Muscle layer of duodenum (tissue), 2 donors: ENCODE measurements around the gene CAMK2A.
"Not testable (repeated sequence)": the region's sequence is repeated elsewhere in the genome, so short reads cannot be mapped to it uniquely, and the experiment has no call there.

Experiments
- H3K27ac ChIP-seq: one replicate; pipeline ENCODE4 v1.7.0; 2013; ENCODE audit warnings: mild to moderate bottlenecking, low read length
- H3K27me3 ChIP-seq: one replicate; pipeline ENCODE4 v1.7.0; 2013; ENCODE audit warnings: low read depth, mild to moderate bottlenecking, control low read depth, low read length
- H3K36me3 ChIP-seq, 2 donors: one replicate each; pipeline ENCODE4 v1.7.0; 2013; ENCODE audit warnings: low read length in 2 of 2, control low read depth in 1 of 2, mild to moderate bottlenecking in 1 of 2; ENCODE audit not compliant: insufficient read depth in 2 of 2, control insufficient read depth in 1 of 2
- H3K4me1 ChIP-seq, 2 donors: one replicate each; pipeline ENCODE4 v1.7.0; 2013; ENCODE audit warnings: low read length in 2 of 2, mild to moderate bottlenecking in 2 of 2, control low read depth in 1 of 2, moderate library complexity in 1 of 2; ENCODE audit not compliant: insufficient read depth in 2 of 2, control insufficient read depth in 1 of 2
- H3K4me3 ChIP-seq, 2 donors: one replicate each; pipeline ENCODE4 v1.7.0; 2013; ENCODE audit warnings: low read length in 2 of 2, low read depth in 1 of 2, mild to moderate bottlenecking in 1 of 2
- H3K9me3 ChIP-seq, 2 donors: one replicate each; pipeline ENCODE4 v1.7.0; 2013; ENCODE audit warnings: low read length in 2 of 2, control low read depth in 1 of 2, mild to moderate bottlenecking in 1 of 2; ENCODE audit not compliant: control insufficient read depth in 1 of 2
- donor health status: healthy.

The CAMK2A gene

DNA sequence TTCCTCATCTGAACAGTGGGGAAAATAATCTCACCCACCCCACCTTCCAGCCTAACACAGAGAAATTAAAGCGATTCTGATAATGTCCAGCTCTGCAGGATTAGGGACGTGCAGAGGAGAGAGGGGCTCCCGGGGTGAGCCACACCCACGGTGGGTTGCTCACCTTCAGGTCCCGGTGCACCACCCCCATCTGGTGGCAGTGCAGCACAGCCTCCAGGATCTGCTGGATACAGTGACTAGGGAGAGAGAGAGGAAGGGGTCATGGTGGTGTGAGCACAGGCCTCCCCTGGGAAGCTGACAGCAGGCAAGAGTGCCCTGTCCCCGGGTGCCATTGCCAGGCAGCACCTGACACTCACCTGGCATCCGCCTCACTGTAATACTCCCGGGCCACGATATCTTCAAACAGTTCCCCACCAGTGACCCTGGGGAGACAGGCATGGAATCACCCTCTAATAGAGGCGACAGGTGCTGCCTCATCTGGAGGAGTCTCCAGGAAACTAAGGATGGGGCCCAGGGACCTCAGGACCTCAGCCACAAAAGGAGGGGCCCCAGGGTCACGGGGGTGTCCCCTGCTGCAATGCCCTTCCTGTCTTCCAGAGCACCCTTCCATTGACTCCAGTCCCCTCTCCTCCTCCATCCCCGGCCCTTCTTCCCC is 33.0 kb downstream of the CAMK2A start:
- Histone ChIP-seq H3K4me1 (no peaks in the 10 kb centered on the region), H3K27me3 (no peaks in the 10 kb centered on the region), H3K9me3 (no peaks in the 10 kb centered on the region), H3K27ac (no peak overlapping the region), H3K4me3 (no peak overlapping the region), H3K36me3 (no peaks in the 10 kb centered on the region)

DNA sequence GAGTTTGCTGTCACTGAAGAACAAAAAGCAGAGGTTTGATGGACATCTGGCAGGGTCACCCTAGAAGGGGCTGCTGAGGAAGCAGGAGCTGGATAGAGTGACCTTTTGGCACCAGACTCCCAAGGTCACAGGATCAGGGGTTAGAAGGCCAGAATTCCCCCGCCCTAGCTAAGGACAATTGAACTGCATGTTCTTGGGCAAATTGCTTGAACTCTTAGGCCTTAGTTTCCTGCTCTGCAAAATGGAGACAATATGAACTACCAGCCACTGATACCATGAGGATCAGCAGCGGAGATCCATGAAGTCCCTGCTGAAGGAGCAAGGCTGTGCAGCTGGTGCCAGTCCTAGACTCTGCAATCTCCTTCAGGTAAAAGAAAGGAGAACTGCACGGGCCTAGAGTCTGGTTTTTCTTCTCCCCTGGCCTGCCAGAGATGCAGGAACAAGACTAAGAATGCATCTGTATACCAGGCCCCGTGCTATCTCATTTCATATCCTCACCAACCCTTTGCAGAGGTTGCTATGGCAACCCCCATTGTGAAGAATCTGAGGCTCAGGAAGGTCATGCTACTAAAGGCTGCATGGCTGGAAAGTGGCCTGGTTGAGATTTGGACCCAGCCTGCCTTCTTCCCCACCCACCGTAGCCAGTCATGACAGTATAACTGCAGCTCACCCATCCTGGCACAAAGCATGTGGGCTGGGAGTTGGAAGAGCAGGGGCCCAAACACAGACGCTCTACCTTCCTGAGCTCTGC is 33.7 kb downstream of the CAMK2A start:
- Histone ChIP-seq H3K4me3 (no peak overlapping the region), H3K36me3 (no peaks in the 10 kb centered on the region), H3K4me1 (no peaks in the 10 kb centered on the region), H3K9me3 (no peaks in the 10 kb centered on the region), H3K27me3 (no peaks in the 10 kb centered on the region), H3K27ac (no peak overlapping the region)

DNA sequence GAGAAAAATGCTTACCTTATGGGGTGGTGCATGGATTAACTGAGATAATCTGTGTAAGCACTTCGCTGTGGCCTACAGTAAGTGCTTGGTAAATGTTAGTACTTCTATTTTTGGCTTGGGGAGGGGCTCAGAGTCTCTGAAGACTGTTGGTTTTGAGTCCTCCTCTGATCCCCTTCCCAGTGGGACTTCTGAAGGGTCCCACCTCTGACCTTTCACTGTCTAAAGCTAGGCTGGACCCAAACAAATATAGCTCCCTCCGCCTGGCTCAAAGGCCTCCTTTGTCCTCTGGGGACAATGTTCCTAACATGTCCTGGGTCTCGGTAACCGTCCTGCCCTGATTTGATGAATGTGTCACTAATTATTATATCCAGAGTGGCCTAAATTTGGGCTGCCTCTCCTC is 34.8 kb downstream of the CAMK2A start:
- Histone ChIP-seq H3K36me3 (no peaks in the 10 kb centered on the region), H3K9me3 (no peaks in the 10 kb centered on the region), H3K27ac (no peak overlapping the region), H3K27me3 (no peaks in the 10 kb centered on the region), H3K4me3 (no peak overlapping the region), H3K4me1 (no peaks in the 10 kb centered on the region)

DNA sequence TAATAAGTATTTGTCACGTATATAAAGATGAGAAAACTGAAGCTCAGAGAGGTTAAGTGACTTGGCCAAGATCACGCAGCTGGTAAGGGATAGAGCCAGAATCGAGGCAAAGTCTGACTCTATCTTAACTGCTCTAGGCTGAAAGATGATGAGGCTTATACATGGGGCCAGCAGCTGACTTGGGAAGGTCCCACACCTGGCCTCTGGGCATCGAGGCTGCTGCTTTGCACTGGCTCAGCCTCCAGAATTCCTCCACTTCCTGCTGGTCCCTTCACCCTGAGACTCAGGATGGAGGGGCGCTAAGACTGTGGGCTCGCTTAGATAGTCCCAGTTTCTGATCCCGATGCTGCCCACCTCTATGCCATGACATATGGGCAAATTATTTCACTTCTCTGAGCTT is 35.2 kb downstream of the CAMK2A start:
- no peaks in the 10 kb centered on the region for H3K9me3 ChIP-seq
- H3K4me3 ChIP-seq = no peak overlapping the region
- H3K27ac ChIP-seq = no peak overlapping the region
- H3K4me1 ChIP-seq = no peaks in the 10 kb centered on the region
- H3K27me3 ChIP-seq = no peaks in the 10 kb centered on the region
- no peaks in the 10 kb centered on the region for H3K36me3 ChIP-seq

DNA sequence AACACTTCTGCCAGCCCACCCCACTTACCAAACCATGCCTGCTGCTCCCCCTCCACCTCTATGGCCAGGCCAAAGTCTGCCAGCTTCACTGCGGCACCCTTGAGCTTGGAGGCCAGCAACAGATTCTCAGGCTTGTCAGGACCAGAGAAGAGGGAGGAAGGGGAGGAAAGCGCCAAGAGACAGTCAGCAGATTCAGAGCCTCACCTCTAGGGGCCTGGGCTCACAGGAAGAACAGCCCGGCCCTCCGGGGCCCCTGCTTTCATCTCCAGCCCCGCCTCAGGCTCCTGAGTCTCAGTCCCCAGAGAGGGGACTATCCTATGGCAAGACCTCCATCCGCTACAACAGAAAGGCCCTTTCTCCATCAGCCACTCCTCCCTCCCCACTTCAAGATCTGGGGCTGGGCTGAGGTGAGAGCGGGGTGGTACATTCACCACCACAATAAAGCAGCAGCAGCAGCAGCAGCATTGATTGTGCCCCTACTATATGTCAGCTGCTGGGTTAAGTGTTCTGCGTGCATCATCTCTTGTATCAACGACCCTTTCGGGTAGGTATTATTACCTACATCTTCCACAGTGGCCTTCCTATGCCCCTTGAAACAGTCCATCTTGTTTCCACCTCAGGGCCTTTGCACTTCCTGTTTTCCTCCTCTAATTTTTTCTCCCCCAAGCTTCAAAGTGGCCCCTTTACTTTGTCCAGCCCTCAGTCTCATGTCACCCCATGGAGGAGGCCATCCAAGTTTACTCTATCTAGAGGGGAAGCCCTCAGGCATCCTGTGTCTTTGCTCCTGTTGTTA is 36.0 kb downstream of the CAMK2A start:
- Histone ChIP-seq H3K36me3 (no peaks in the 10 kb centered on the region), H3K27me3 (no peaks in the 10 kb centered on the region), H3K27ac (no peak overlapping the region), H3K4me1 (no peaks in the 10 kb centered on the region), H3K9me3 (no peaks in the 10 kb centered on the region), H3K4me3 (no peak overlapping the region)

DNA sequence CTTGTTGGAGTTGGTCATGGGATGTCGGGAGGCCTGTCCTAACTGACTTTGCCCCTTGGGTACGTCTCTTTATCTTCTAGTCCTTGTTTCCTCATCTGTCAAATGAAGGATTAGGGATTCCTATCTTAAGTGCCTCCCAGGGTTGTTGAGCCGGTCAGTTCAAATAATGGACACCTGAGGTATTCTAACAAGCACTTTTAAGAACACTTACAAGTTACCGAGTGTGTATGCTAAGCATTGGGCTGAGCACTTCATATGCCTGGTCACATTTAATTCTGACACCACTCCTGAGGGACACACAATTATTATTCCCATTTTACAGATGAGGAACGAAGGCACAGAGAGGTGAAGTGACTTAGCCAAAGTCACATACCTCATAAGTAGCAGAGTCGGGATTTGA is 37.1 kb downstream of the CAMK2A start:
- no peaks in the 10 kb centered on the region for H3K4me1 ChIP-seq
- no peaks in the 10 kb centered on the region for H3K36me3 ChIP-seq
- H3K9me3 ChIP-seq = no peaks in the 10 kb centered on the region
- H3K4me3 ChIP-seq = no peak overlapping the region
- no peak overlapping the region for H3K27ac ChIP-seq
- H3K27me3 ChIP-seq = no peaks in the 10 kb centered on the region

DNA sequence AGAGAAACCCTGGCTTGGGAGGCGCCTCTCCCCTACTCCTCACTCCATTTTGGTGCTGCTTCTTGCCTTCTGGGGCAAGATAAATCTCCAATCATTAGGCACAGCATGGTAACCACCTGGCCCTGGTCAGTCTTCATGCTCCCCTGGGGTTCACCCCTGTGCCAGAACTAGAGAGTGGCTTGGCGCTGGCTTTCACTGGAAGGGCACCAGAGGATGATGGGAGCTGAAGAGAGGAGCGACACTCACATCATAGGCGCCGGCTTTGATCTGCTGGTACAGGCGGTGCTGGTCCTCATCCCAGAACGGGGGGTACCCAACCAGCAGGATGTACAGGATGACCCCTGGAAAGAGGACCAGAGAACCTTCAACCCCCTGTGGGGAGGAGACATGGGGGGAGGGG is 38.1 kb downstream of the CAMK2A start:
- no peaks in the 10 kb centered on the region for H3K9me3 ChIP-seq
- no peaks in the 10 kb centered on the region for H3K4me1 ChIP-seq
- H3K27me3 ChIP-seq = no peaks in the 10 kb centered on the region
- no peak overlapping the region for H3K27ac ChIP-seq
- H3K4me3 ChIP-seq = no peak overlapping the region
- no peaks in the 10 kb centered on the region for H3K36me3 ChIP-seq

DNA sequence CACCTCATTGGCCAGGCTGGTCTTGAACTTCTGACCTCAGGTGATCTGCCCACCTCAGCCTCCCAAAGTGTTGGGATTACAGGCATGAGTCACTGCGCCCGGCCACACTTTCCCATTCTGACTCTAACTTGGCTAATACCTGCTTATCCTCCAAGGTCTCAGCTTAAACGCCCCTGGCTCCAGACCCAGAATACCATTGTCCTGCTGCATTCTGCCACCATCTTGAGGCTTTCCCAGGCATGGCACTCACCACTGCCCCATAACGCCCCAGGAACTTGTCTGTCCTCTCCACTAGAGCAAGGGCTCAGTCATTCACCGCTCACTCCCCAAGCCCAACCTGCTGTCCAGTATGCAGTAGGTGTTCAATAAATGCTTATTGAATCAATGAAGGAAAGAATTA is 39.8 kb downstream of the CAMK2A start:
- Histone ChIP-seq H3K4me3 (no peak overlapping the region), H3K27me3 (no peaks in the 10 kb centered on the region), H3K9me3 (no peaks in the 10 kb centered on the region), H3K27ac (no peak overlapping the region), H3K36me3 (no peaks in the 10 kb centered on the region), H3K4me1 (peaks cover 0 to 12% of the 10 kb centered on the region in 2 donors)

DNA sequence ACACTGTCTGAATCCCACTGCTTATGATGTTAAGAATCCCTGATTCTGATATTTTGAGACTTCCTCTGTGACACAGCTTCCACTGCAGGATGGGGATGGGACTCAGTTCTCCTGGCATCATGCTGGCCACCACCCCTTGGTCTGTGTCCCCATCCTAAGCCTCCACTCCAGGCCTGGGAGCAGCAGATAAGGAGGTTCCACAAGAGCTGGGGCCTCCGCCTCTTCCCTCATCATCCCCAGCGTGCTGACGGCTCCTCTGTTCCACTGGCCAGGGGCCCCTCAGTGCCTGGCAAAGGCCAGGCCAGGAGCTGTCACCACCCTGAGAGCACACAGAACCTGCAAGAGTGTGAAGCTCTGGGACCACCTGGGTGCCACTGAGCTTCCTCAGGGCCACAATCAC is 40.6 kb downstream of the CAMK2A start:
- H3K9me3 ChIP-seq = no peaks in the 10 kb centered on the region
- H3K4me1 ChIP-seq = peaks cover 0 to 12% of the 10 kb centered on the region in 2 donors
- H3K4me3 ChIP-seq = no peak overlapping the region
- no peaks in the 10 kb centered on the region for H3K36me3 ChIP-seq
- H3K27me3 ChIP-seq = no peaks in the 10 kb centered on the region
- no peak overlapping the region for H3K27ac ChIP-seq

DNA sequence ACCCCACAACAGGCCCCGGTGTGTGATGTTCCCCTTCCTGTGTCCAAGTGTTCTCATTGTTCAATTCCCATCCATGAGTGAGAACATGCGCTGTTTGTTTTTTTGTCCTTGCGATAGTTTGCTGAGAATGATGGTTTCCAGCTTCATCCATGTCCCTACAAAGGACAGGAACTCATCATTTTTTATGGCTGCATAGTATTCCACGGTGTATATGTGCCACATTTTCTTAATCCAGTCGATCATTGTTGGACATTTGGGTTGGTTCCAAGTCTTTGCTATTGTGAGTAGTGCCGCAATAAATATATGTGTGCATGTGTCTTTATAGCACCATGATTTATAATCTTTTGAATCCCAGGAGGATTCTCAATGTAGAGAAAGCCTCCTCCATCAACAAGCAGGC is 41.1 kb downstream of the CAMK2A start:
- H3K9me3 ChIP-seq, H3K27me3 ChIP-seq, H3K36me3 ChIP-seq: not testable (repeated sequence)

DNA sequence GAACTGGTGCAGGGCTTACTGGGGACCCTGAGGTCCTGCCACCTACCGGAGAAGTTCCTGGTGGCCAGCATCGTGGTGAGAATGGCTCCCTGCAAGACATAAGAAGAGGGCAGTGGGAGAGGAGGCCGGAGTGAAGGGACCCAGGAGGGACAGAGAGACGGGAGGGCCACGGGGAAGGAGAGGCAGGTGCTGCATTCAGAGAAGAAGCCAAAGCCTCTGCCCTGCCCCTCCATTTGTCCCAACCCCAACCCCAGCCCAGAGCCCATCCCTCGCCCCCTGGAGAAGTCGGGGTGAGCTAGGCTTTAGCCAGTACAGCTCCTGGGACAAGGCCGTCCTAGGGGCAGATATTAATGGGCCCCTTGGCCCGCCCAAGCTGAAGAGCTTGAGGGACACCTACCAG is 41.8 kb downstream of the CAMK2A start:
- Histone ChIP-seq H3K27me3 (no peaks in the 10 kb centered on the region), H3K36me3 (no peaks in the 10 kb centered on the region), H3K4me3 (no peak overlapping the region), H3K4me1 (peaks cover 0 to 12% of the 10 kb centered on the region in 2 donors), H3K27ac (no peak overlapping the region), H3K9me3 (no peaks in the 10 kb centered on the region)

More for the DNA sequence above, 41.1 kb downstream of the CAMK2A start:
- not testable (repeated sequence) for H3K4me3 ChIP-seq, H3K27ac ChIP-seq
- peaks cover 0 to 12% of the 10 kb centered on the region in 2 donors for H3K4me1 ChIP-seq
